SK-N-MC (cell line): ENCODE results near the gene LDLRAP1.
"Not testable (repeated sequence)": the region's sequence is repeated elsewhere in the genome, so short reads cannot be mapped to it uniquely, and the experiment has no call there.

ENCODE experiments used
- DNase-seq: peaks from one replicate; pipeline ENCODE4 v3.0.0-alpha.2; 2011; ENCODE audit warnings: low read depth, low spot score
- H3K27ac ChIP-seq: fragments of 200-600 bp; sonication (generic); 2 replicates; pipeline ENCODE4 v1.5.1; 2016; ENCODE audit warnings: mixed run types
- H3K36me3 ChIP-seq: fragments of 200-600 bp; sonication (generic); 2 replicates; pipeline ENCODE4 v1.6.1; 2017; ENCODE audit warnings: antibody characterized with exemption, low read length, mixed read lengths; ENCODE audit not compliant: insufficient read depth
- H3K4me3 ChIP-seq: fragments of 200-600 bp; sonication (generic); 2 replicates; pipeline ENCODE4 v1.5.1; 2016
- H3K9ac ChIP-seq: fragments of 200-600 bp; sonication (generic); 2 replicates; pipeline ENCODE4 v1.8.0; 2017; ENCODE audit warnings: mixed run types, mixed read lengths; ENCODE audit not compliant: insufficient read length
- H3K9me3 ChIP-seq: fragments of 200-600 bp; sonication (generic); 2 replicates; pipeline ENCODE4 v1.6.1; 2017; ENCODE audit warnings: low read depth, mild to moderate bottlenecking, antibody characterized with exemption, low read length, moderate library complexity, mixed read lengths
- EZH2 ChIP-seq: fragments of 200-600 bp; sonication (generic); IDR thresholded peaks from one replicate; pipeline ENCODE4 v1.6.1; 2017; ENCODE audit warnings: antibody characterized with exemption
- FOXP2 ChIP-seq: optimal IDR thresholded peaks from 2 replicates; pipeline ENCODE3; 2011; ENCODE audit warnings: mild to moderate bottlenecking, moderate library complexity; ENCODE audit not compliant: insufficient read depth; ENCODE audit errors: extremely low read length, control extremely low read depth
- POLR2AphosphoS5 ChIP-seq: IDR thresholded peaks from 2 replicates; pipeline ENCODE4 v1.6.1; 2012; ENCODE audit warnings: mild to moderate bottlenecking, low read depth, low read length, borderline replicate concordance

Gene LDLRAP1

GRCh38 chr1:25598879-25599278 lies 55.5 kb downstream of the LDLRAP1 start:
- no peak overlapping the region for H3K27ac ChIP-seq
- H3K9me3 ChIP-seq = no peaks in the 10 kb centered on the region
- H3K4me3 ChIP-seq = no peak overlapping the region
- H3K9ac ChIP-seq = no peak overlapping the region
- no peak for DNase-seq
- no peaks in the 10 kb centered on the region for H3K36me3 ChIP-seq
- TF ChIP-seq FOXP2 = no peak
- TF ChIP-seq POLR2AphosphoS5 = no peak
- TF ChIP-seq EZH2 = no peak

DNA sequence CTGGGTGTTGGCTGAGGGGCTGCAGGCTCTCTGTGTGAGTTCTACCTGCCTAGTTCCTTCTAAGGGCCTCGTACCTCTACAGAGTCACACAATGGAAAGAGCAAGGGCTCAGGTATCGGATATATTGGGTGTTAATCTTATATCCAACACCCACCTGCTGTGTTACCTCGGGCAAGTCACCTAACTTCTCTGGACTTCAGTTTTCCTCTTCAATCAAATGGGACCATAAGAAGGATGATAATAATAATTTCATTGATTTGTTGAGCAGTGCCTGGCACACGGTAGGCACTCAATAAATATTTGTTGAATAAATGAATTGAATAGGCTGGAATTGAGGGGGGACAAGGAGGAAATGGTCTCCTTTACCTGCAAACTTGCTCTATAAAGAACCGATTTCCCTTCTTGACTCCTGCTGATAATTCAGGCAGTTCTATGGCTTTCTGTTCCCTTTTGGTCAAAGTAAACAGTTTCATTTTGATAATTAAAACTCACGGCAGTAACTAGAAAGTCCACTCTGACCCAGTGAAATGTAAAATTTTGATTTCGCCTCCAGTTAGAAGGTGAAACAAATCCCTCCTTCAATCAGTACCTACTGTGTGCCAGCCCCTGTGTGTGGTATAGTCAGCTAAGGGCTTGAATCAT lies 56.7 kb downstream of the LDLRAP1 start:
- no peak for DNase-seq
- TF ChIP-seq FOXP2 (no peak), EZH2 (no peak), POLR2AphosphoS5 (no peak)
- Histone ChIP-seq H3K9ac (no peak overlapping the region), H3K36me3 (no peaks in the 10 kb centered on the region), H3K27ac (no peak overlapping the region), H3K9me3 (no peaks in the 10 kb centered on the region), H3K4me3 (no peak overlapping the region)

GRCh38 chr1:25600971-25601699 lies 57.7 kb downstream of the LDLRAP1 start:
- H3K36me3 ChIP-seq, H3K9me3 ChIP-seq, H3K4me3 ChIP-seq, DNase-seq, H3K27ac ChIP-seq, H3K9ac ChIP-seq: not testable (repeated sequence)

- H3K9ac ChIP-seq, H3K4me3 ChIP-seq, H3K9me3 ChIP-seq, H3K36me3 ChIP-seq, DNase-seq, H3K27ac ChIP-seq: not testable (repeated sequence)
Measured at GRCh38 chr1:25603779-25604538, 60.6 kb downstream of the LDLRAP1 start.

DNA sequence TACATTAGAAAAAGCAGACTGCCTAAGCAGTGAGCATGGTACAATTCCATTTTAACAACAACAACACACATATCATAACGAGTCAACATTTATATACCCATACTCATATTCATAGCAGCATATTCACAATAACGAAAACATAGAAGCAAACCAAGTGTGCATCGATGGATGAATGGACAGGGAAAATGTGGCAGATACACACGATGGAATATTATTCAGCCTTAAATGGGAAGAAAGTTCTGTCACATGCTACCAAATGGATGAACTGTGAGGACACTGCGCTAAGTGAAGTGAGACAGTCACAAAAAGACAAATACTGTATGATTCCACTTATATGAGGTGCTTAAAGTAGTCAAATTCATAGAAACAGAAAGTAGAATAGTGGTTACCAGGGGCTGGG lies 63.7 kb downstream of the LDLRAP1 start:
- Histone ChIP-seq H3K9ac (no peak overlapping the region), H3K27ac (no peak overlapping the region), H3K4me3 (no peak overlapping the region), H3K9me3 (no peaks in the 10 kb centered on the region), H3K36me3 (no peaks in the 10 kb centered on the region)
- TF ChIP-seq FOXP2 (no peak), EZH2 (no peak), POLR2AphosphoS5 (no peak)
- DNase-seq = no peak

DNA sequence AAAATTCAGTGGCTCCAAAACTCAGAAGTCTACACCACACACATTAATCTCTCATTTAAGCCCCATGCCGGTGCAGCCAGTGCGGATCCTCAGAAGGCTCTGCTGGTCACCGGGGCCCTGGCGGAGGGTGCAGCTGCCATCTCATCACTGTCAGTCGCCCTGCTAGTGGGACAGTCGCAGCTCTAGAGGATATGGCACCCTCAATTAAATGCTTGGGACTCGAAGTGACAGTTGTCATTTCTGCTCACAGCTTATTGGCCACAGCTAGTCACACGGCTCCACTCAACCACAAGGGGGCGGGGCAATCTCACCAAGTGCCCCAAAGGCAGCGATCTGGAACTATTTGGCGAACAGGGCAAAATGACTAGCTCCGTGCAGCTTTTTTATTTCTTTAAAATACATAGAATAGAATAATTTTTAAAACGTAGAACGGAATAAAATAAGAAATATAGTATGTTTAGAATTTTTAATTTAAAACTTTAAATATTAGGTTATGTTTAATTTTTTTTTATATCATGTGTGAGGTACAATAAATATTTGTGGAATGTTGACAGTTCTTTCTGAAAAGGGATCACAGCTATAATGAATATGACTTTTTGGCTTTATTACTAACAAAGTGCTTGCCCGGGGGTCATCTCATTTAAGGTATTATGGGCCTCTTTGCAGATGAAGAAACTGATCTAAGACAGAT lies 65.2 kb downstream of the LDLRAP1 start:
- no peak overlapping the region for H3K9ac ChIP-seq
- peak; percentile 24 for DNase-seq
- H3K4me3 ChIP-seq = peak overlapping the region; percentile 31; the same call in 1 of the 2 replicates
- H3K27ac ChIP-seq = no peak overlapping the region
- H3K9me3 ChIP-seq = no peaks in the 10 kb centered on the region
- no peaks in the 10 kb centered on the region for H3K36me3 ChIP-seq
- TF ChIP-seq FOXP2 (no peak), EZH2 (no peak), POLR2AphosphoS5 (no peak)

DNA sequence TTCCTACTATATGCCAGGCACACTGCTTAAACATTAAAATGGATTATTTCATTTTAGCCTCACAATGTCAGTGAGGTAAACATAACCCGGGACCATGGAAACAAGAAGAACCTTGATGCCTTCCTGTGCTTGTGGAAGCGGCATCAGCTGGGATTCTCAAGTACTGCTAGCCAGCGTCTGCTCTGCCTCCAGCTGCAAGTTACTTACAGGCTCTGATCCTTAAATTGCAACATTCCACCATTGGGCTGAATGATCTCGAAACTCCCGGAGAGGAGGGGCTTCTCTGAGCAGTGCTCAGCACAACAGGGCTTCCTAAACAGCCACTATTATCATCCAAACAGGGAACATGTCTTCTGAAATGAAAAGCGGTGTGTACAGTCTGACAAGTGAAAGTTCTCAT lies 66.5 kb downstream of the LDLRAP1 start:
- H3K9ac ChIP-seq = no peak overlapping the region
- H3K4me3 ChIP-seq = no peak overlapping the region
- DNase-seq = no peak
- no peak overlapping the region for H3K27ac ChIP-seq
- TF ChIP-seq POLR2AphosphoS5 (no peak), FOXP2 (no peak), EZH2 (no peak)
- H3K9me3 ChIP-seq = no peaks in the 10 kb centered on the region
- H3K36me3 ChIP-seq = no peaks in the 10 kb centered on the region

DNA sequence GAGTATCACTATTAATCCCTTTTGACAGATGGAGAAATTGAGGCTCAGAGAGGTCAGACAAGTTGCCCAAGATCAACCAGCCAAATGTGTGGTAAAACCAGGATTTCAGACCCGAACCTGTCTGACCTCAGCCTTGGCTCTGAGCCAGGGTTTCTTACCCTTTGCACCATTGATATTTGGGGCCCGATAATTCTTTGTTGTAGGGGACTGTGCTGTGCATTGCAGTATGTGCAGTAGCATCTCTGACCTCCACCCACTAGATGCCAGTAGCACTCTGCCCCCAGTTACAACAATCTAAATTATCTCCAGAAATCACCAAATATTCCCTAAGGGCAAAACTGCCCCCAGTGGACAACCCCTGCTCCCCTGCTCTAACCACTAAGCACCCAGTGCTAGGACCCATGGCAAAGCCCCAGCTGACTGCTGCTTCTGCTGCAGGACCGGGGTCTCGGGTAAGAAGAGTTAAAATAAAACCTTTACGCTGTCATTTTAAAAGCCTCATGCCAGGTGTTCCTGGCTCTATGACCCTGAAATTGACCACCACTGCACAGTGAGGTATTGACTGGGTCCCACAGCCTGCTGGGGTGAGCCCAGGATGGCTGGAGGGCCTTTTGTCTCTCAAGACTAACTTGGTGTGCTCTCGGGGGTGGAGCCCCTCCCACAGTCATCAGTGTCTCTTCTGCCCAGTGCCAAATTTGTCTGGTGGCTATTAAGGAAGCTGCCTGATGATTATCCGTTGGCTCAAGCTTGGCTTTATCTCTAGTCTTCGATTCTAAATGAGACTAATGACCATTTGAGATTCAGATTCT lies 67.6 kb downstream of the LDLRAP1 start:
- Histone ChIP-seq H3K9ac (no peak overlapping the region), H3K27ac (no peak overlapping the region), H3K9me3 (no peaks in the 10 kb centered on the region), H3K36me3 (no peaks in the 10 kb centered on the region), H3K4me3 (no peak overlapping the region)
- no peak for DNase-seq
- TF ChIP-seq EZH2 = no peak
- TF ChIP-seq FOXP2 = no peak
- no peak for TF ChIP-seq POLR2AphosphoS5
